HG02840 (cell line): ENCODE data around the gene DEGS2.

Experiments used
- ATAC-seq: cut with Tn5 transposase; IDR thresholded peaks from one replicate; pipeline ENCODE4 v1.9.1; 2021; ENCODE audit warnings: mild to moderate bottlenecking, moderate library complexity, moderate number of reproducible peaks; ENCODE audit not compliant: unreplicated experiment, low FRiP score

Gene DEGS2

GRCh38 chr14:100135784-100136183 lies 23.7 kb downstream of the DEGS2 start:
- no peak for ATAC-seq

- no peak for ATAC-seq
Measured at GRCh38 chr14:100135073-100135472, 24.4 kb downstream of the DEGS2 start.

GRCh38 chr14:100134586-100134985 lies 24.9 kb downstream of the DEGS2 start:
- no peak for ATAC-seq

- no peak for ATAC-seq
Measured at GRCh38 chr14:100132903-100133510, 26.4 kb downstream of the DEGS2 start.

GRCh38 chr14:100132161-100132902 lies 27.1 kb downstream of the DEGS2 start:
- no peak for ATAC-seq

- no peak for ATAC-seq
Measured at GRCh38 chr14:100131181-100131580, 28.3 kb downstream of the DEGS2 start.

GRCh38 chr14:100130521-100130920 lies 28.9 kb downstream of the DEGS2 start:
- ATAC-seq = no peak

GRCh38 chr14:100129161-100129589 lies 30.3 kb downstream of the DEGS2 start:
- ATAC-seq = no peak

GRCh38 chr14:100128688-100129087 lies 30.8 kb downstream of the DEGS2 start:
- no peak for ATAC-seq

- no peak for ATAC-seq
Measured at GRCh38 chr14:100127853-100128455, 31.5 kb downstream of the DEGS2 start.

GRCh38 chr14:100126401-100126800 lies 33.0 kb downstream of the DEGS2 start:
- ATAC-seq = no peak

- no peak for ATAC-seq
Measured at GRCh38 chr14:100124551-100125088, 34.8 kb downstream of the DEGS2 start.

- no peak for ATAC-seq
Measured at GRCh38 chr14:100123618-100124017, 35.8 kb downstream of the DEGS2 start.

GRCh38 chr14:100122481-100123223 lies 36.8 kb downstream of the DEGS2 start:
- ATAC-seq = no peak

- ATAC-seq = no peak
Measured at GRCh38 chr14:100121643-100122480, 37.6 kb downstream of the DEGS2 start.

- no peak for ATAC-seq
Measured at GRCh38 chr14:100120522-100121269, 38.7 kb downstream of the DEGS2 start.

GRCh38 chr14:100119251-100119650 lies 40.2 kb downstream of the DEGS2 start:
- ATAC-seq = no peak

- ATAC-seq = no peak
Measured at GRCh38 chr14:100118396-100119011, 40.9 kb downstream of the DEGS2 start.
